ENCODE measurements around the gene HCFC1R1. TPM values are rescaled to one million over a fixed set of nuclear protein-coding genes. Genes with fewer than 3 reads are reported as not detected.

Gene HCFC1R1
- total RNA-seq, 1 donor from 2014 or later = 17.7 TPM

DNA sequence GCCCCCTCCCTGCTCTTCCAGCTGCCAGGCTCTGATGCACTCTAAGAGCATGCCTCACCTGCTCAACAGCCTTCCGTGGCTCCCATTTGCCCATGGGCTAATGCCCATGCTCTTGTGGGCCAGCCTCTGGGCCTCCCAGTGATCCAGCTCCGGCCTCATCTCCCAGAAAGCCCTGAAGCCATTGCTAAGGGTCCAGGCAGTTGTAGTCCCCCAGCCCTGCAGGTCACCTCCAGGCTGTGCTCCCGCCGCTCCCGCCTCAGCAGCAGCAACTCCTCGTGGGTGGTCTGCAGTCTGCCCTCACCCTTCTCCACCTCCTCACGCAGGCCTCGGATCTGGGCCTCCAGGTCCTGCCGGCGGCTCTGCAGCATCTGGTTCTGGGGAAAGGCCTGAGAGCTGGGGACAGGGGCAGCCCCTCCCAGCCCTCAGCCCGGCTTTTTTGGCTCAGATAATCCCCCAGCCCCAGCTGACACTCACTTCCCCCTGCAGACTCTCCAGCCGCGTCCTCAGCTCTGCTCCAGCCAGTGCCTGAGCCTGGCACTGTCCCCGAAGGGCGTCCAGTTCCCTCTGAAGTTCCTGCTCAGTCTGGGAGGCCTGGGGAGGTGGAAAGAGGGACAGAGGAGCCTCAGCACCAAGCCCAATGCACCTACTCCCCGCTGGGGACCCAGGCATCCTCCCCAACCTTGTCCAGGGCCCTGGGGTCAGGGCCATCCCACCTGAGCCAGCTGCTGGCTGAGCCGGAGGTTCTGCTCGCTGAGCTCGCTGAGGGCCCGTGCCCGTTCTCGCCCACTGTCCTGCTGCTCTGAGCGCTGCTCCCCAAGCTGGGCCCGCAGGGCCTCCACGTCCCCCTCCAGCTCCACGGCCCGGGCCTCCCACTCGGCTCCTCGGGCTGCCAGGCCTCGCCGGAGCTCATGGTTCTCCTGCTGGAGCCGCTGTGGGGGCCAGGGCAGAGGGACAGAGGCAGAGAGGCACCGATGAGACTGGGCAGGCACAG is 6.8 kb upstream of the HCFC1R1 start:
- peaks cover 41% of the 10 kb centered on the region for H3K27me3 Mint-ChIP-seq

DNA sequence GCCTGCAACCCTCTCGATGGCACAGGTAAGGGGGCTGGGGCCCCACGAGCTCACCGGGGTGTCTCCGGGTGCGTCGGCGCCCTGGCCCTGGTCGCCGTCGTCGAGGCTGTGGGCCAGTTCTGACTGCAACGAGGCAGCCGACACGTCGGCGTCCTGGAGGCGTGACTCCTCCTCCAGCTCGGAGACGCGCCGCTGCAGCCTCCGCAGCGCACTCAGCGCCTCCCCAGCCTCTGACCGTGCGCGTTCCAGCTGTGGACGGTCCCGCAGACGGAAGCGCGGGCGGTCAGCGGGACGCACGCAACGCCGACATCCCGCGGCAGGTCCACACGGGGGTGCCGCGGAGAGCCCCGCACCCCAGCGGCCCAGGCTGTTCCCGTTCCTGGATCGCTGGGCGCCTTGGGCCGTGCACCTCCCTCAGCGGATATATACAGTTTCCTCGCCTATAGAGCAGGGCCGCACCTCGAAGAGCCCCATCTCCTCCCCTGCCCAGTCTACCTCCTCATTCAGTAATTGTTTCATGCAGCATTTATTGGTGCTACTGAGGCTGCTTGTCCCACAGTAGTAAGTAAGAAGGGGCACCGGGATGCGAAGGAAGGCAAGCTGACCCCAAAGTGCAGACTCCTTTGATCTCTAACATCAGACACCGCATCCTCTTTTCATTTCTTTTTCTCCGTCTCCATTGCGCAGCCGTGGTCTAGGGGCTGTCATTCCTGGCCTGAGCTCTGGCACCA is 5.9 kb upstream of the HCFC1R1 start:
- no peaks in the 10 kb centered on the region for H3K9me3 Mint-ChIP-seq
- H3K27me3 Mint-ChIP-seq = peaks cover 36% of the 10 kb centered on the region
- POLR2A ChIA-PET = interaction anchor here (0.6 to 2.4 kb wide), 5 partner anchors 22 to 336 kb away, joined by 3 to 23 read pairs (median 3); partner anchors contain the start of gene ZNF213
- no peak overlapping the region for H3K27ac Mint-ChIP-seq
- CTCF ChIA-PET = interaction anchor here (1.6 to 9.0 kb wide), 5 partner anchors 10 to 138 kb away, joined by 4 to 87 read pairs (median 38); partner anchors contain the start of genes TNFRSF12A and ZNF213
- H3K4me3 Mint-ChIP-seq = no peak overlapping the region
- intact Hi-C loops (cut with micrococcal nuclease) = loop anchor here (2.0 kb wide), 2 partner anchors 17 to 29 kb away; partner anchors contain the start of gene MMP25
- DNase-seq (no peak), ATAC-seq (ENCODE audit: low read depth) (no peak)
- no peak for TF ChIP-seq CTCF (IDR thresholded peaks at IDR 0.05)
- H3K36me3 Mint-ChIP-seq (ENCODE audit: low read depth) = peaks cover 16% of the 10 kb centered on the region
- H3K4me1 Mint-ChIP-seq = peaks cover 13% of the 10 kb centered on the region

More for the DNA sequence above, 6.8 kb upstream of the HCFC1R1 start:
- Mint-ChIP-seq H3K36me3 (ENCODE audit: low read depth) (peaks cover 16% of the 10 kb centered on the region), H3K4me3 (no peak overlapping the region), H3K4me1 (peaks cover 14% of the 10 kb centered on the region), H3K27ac (no peak overlapping the region), H3K9me3 (no peaks in the 10 kb centered on the region)
- CTCF ChIA-PET = interaction anchor here (1.3 to 9.0 kb wide), 8 partner anchors 11 to 137 kb away, joined by 3 to 87 read pairs (median 6); partner anchors contain the start of genes TNFRSF12A and ZNF213
- POLR2A ChIA-PET = interaction anchor here (0.6 to 2.4 kb wide), 6 partner anchors 8 to 1943 kb away, joined by 3 to 23 read pairs (median 6); partner anchors contain the start of genes HCFC1R1 and ZNF213
- intact Hi-C loops (cut with micrococcal nuclease) = loop anchor here (1.0 to 2.0 kb wide), 3 partner anchors 16 to 136 kb away; partner anchors contain the start of gene MMP25
- DNase-seq (no peak), ATAC-seq (ENCODE audit: low read depth) (no peak)
- TF ChIP-seq CTCF (IDR thresholded peaks at IDR 0.05) = no peak

DNA sequence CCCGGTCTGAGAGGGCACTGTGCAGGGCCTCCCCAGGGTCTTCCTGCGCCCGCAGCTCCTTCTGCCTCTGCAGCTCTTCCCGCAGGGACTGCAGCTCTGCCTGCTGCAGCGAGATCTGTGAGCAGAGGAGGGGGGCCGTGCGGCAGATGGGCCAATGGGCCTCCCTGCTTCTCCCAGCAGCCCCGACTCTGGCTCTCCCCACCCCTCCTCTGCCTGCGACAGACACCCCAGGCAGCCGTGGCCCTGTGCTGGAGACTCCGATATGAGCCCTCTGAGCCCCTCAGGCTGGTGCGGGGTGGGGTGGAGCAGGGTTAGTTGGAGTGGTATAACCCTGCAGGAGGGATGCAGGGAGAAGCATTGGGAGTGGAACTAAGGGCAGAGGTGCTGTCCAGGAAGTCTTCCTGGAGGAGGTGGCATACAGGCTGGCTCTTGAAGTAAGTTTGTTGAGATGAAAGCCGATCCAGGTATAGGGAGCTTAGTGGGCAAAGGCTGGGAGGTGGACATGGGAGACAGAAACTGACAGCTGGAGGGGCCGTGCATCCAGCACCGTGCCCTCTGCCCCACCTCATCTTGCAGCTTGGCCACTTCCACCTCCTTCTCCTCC is 5.1 kb upstream of the HCFC1R1 start:
- H3K9me3 Mint-ChIP-seq = no peaks in the 10 kb centered on the region
- no peak for TF ChIP-seq CTCF (IDR thresholded peaks at IDR 0.05)
- no peak overlapping the region for H3K4me3 Mint-ChIP-seq
- ATAC-seq (ENCODE audit: low read depth) (no peak), DNase-seq (no peak)
- intact Hi-C loops (cut with micrococcal nuclease) = loop anchor here (1.0 to 2.0 kb wide), 2 partner anchors 26 to 30 kb away; no protein-coding TSS in a partner anchor
- no peak overlapping the region for H3K27ac Mint-ChIP-seq
- H3K27me3 Mint-ChIP-seq = peaks cover 31% of the 10 kb centered on the region
- POLR2A ChIA-PET = interaction anchor here (0.6 to 2.4 kb wide), 11 partner anchors 9 to 348 kb away, joined by 3 to 23 read pairs (median 4); partner anchors contain the start of genes TNFRSF12A and ZNF213
- peaks cover 19% of the 10 kb centered on the region for H3K4me1 Mint-ChIP-seq
- peaks cover 21% of the 10 kb centered on the region for H3K36me3 Mint-ChIP-seq (ENCODE audit: low read depth)
- CTCF ChIA-PET = interaction anchor here (0.5 to 9.0 kb wide), 13 partner anchors 8 to 154 kb away, joined by 3 to 87 read pairs (median 4); partner anchors contain the start of genes TNFRSF12A and ZNF213

DNA sequence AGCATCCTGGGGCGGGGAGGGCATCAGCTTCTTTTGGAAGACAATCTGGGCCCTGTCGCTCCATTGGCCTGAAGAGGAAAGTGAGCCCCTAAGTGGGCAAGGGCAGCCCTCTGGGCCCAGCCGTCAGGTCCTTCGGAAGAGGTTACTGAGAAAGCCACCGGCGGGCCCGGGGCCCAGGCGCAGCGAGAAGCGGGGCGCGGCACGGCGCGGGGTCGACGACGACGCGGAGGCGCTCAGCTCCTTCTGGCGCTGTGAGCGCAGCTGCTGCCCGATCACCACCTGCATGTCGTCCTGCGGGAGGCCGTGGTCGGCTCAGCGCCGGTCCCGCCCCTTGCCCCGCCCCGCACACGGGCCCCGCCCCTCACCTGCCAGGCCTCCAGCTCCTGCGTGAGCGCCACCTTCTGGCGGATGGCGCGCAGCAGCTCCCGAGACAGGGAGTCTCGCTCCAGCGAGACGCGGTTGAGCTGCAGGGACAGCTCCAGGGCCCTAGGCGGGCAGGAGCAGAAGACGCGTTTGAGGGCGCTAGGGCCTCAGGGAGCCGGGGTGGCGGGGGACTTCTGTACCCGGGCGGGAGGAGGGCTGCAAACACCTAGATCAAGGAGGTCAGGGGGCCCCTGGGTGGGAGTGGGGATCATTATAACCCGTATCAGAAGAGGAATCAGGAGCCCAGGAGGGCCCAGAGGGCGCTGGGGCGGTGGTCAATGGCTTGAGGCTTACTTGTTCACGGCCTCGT is 4.4 kb upstream of the HCFC1R1 start:
- intact Hi-C loops (cut with micrococcal nuclease) = loop anchor here (1.0 to 2.0 kb wide), 2 partner anchors 25 to 31 kb away; no protein-coding TSS in a partner anchor
- Mint-ChIP-seq H3K4me1 (peaks cover 25% of the 10 kb centered on the region), H3K4me3 (no peak overlapping the region), H3K36me3 (ENCODE audit: low read depth) (peaks cover 21% of the 10 kb centered on the region), H3K27ac (no peak overlapping the region), H3K9me3 (no peaks in the 10 kb centered on the region), H3K27me3 (peaks cover 25% of the 10 kb centered on the region)
- ChIA-PET POLR2A (interaction anchor here (0.6 to 2.4 kb wide), 11 partner anchors 8 to 349 kb away, joined by 3 to 23 read pairs (median 4); partner anchors contain the start of genes KCTD5, TNFRSF12A, ZNF213 and ZNF263), CTCF (interaction anchor here (0.5 to 9.0 kb wide), 16 partner anchors 9 to 161 kb away, joined by 3 to 87 read pairs (median 4); partner anchors contain the start of genes TNFRSF12A and ZNF213)
- DNase-seq (peak; percentile 79), ATAC-seq (ENCODE audit: low read depth) (peak; percentile 51)
- peak; percentile 42 for TF ChIP-seq CTCF (IDR thresholded peaks at IDR 0.05)

All from activated B cell treated with CpG ODN at 0.5 μM for 24 hours (primary cell).